Lung (tissue), 16 donors: Measurements from ENCODE around the gene FAP. TPM values are rescaled to one million over a fixed set of nuclear protein-coding genes. Genes with fewer than 3 reads are reported as not detected.

Experiments
- ATAC-seq: fragments of 200-7000 bp; cut with Tn5 transposase; one replicate; pipeline ENCODE4 v1.9.1; 2020; ENCODE audit warnings: moderate number of reproducible peaks; ENCODE audit not compliant: insufficient read depth, low FRiP score
- DNase-seq, 3 donors: peaks; one replicate each; pipeline ENCODE4 v3.0.0-alpha.2; 2013 to 2017
- H3K27ac ChIP-seq, 2 donors: one replicate each; pipeline ENCODE4 v1.5.1; 2013; ENCODE audit warnings: mild to moderate bottlenecking in 2 of 2, moderate library complexity in 2 of 2, control low read depth in 1 of 2, inconsistent platforms in 1 of 2, low read depth in 1 of 2, low read length in 1 of 2
- H3K27me3 ChIP-seq, 3 donors: one replicate each; pipeline ENCODE4 v1.5.1; 2013; ENCODE audit warnings: low read length in 2 of 3; ENCODE audit not compliant: control insufficient read depth in 3 of 3, insufficient read depth in 3 of 3
- H3K36me3 ChIP-seq, 4 donors: one replicate each; pipeline ENCODE4 v1.5.1; 2013; ENCODE audit warnings: low read length in 4 of 4, mild to moderate bottlenecking in 1 of 4, moderate library complexity in 1 of 4; ENCODE audit not compliant: control insufficient read depth in 4 of 4, insufficient read depth in 4 of 4
- H3K4me1 ChIP-seq, 5 donors: one replicate each; pipeline ENCODE4 v1.5.1; 2013; ENCODE audit warnings: low read length in 5 of 5, mild to moderate bottlenecking in 2 of 5, moderate library complexity in 1 of 5; ENCODE audit not compliant: control insufficient read depth in 5 of 5, insufficient read depth in 5 of 5
- H3K4me3 ChIP-seq: one replicate; pipeline ENCODE4 v1.5.1; 2013; ENCODE audit warnings: mild to moderate bottlenecking, control low read depth, moderate library complexity
- H3K9ac ChIP-seq, 2 donors: one replicate each; pipeline ENCODE4 v1.5.1; 2013; ENCODE audit warnings: low read length in 2 of 2, control low read depth in 1 of 2; ENCODE audit not compliant: insufficient read depth in 1 of 2
- H3K9me3 ChIP-seq, 4 donors: one replicate each; pipeline ENCODE4 v1.5.1; 2013; ENCODE audit warnings: low read length in 3 of 4, mild to moderate bottlenecking in 1 of 4, moderate library complexity in 1 of 4; ENCODE audit not compliant: control insufficient read depth in 4 of 4, insufficient read depth in 3 of 4
- CTCF ChIP-seq: IDR thresholded peaks from 2 replicates; pipeline ENCODE4 v1.5.1; 2012; ENCODE audit warnings: mild to moderate bottlenecking; ENCODE audit errors: control extremely low read depth, extremely low read depth
- WGBS, 2 donors: extraction: QIAGEN DNeasy Blood & Tissue Kit; methylation state at CpG; one replicate each; pipeline ENCODE4 v1.1.7; 2013; 5-methylcytosine and 5-hydroxymethylcytosine counted together
- long read RNA-seq, 5 donors: transcript quantifications; one replicate each; lab custom pipeline, GENCODE V29; 2026
- polyA plus RNA-seq, 2 donors: library from polyadenylated mRNA; stranded (reverse); fragments of 200-250 nt; gene quantifications; one replicate each; pipeline ENCODE4 v1.2.1, GENCODE V29; 2013
- total RNA-seq, 2 donors: library from RNA; depleted of rRNA in 1 of 2; stranded (reverse); fragments of >200 nt in 1 of 2; gene quantifications; one replicate each; pipeline ENCODE4 v1.2.1, GENCODE V29; 2014 to 2021
- donor health status: control.
- donor health status: control.
- donor health status: Bipolar disorder and iron deficiency.
- donor health status: healthy.
- donor health status: DM: yes; HTN: yes; CAD: no.

FAP gene
- total RNA-seq (10 to 100 TPM in 1 of 2 donors, 1 to 10 TPM in 1; 6.7 to 24.6 TPM), polyA plus RNA-seq (1 to 10 TPM; 1.8 to 2.8 TPM)
- long read RNA-seq, donor 1, partial matches to known transcripts = 0 of 7 reads
- long read RNA-seq, donor 1, other reads (novel, unspliced or antisense) = 0 of 7 reads
- long read RNA-seq, donor 2 = 0 reads
- long read RNA-seq, donor 3, partial matches to known transcripts = 0 of 2 reads
- long read RNA-seq, donor 3, other reads (novel, unspliced or antisense) = 0 of 2 reads
- long read RNA-seq, donor 4, partial matches to known transcripts = 0 of 1 reads
- long read RNA-seq, donor 4, other reads (novel, unspliced or antisense) = 0 of 1 reads
- long read RNA-seq, donor 5, partial matches to known transcripts = 0 of 1 reads
- long read RNA-seq, donor 5, other reads (novel, unspliced or antisense) = 0 of 1 reads

- H3K27me3 ChIP-seq = no peaks in the 10 kb centered on the region
- no peak for ATAC-seq
- H3K36me3 ChIP-seq = peaks cover 0 to 7% (median 0%) of the 10 kb centered on the region in 4 donors
- peaks cover 0 to 9% (median 0%) of the 10 kb centered on the region in 5 donors for H3K4me1 ChIP-seq
- TF ChIP-seq CTCF = no peak
- peak within 1 kb of the TSS in 1 of 2 donors; percentile 65 for H3K9ac ChIP-seq
- H3K9me3 ChIP-seq = no peaks in the 10 kb centered on the region
- H3K27ac ChIP-seq = peak within 1 kb of the TSS in 1 of 2 donors; percentile 45
- WGBS, 2 donors = 68 to 80% methylated on average over 6 of the region's 6 CpGs
- DNase-seq = peak; percentile 41 to 91 (median 89)
- H3K4me3 ChIP-seq = no peak within 1 kb of the TSS
These were observed at the start of gene FAP for GRCh38 chr2:162243294-162243693. TSS of gene FAP (minus strand) at chr2:162243445. CDS start at chr2:162243327, 118 bp downstream.

- no peak for TF ChIP-seq CTCF
- H3K9me3 ChIP-seq = no peaks in the 10 kb centered on the region
- ATAC-seq (no peak), DNase-seq (no peak)
- 74 to 87% methylated on average over 3 of the region's 3 CpGs for WGBS, 2 donors
- no peak overlapping the region for H3K4me3 ChIP-seq
- H3K4me1 ChIP-seq = no peaks in the 10 kb centered on the region
- no peaks in the 10 kb centered on the region for H3K27me3 ChIP-seq
- H3K9ac ChIP-seq = no peak overlapping the region
- no peak overlapping the region for H3K27ac ChIP-seq
- peaks cover 0 to 5% (median 0%) of the 10 kb centered on the region in 4 donors for H3K36me3 ChIP-seq
These were observed 48.5 kb upstream of the FAP start for GRCh38 chr2:162291748-162292147.

GRCh38 chr2:162282765-162283425 is 39.6 kb upstream of the FAP start:
- ATAC-seq = no peak
- 71 to 83% methylated on average over 4 of the region's 4 CpGs for WGBS, 2 donors
- Histone ChIP-seq H3K4me3 (no peak overlapping the region), H3K27me3 (no peaks in the 10 kb centered on the region), H3K27ac (no peak overlapping the region), H3K4me1 (no peaks in the 10 kb centered on the region), H3K9ac (no peak overlapping the region), H3K36me3 (peaks cover 0 to 13% (median 3%) of the 10 kb centered on the region in 4 donors), H3K9me3 (no peaks in the 10 kb centered on the region)
- TF ChIP-seq CTCF = no peak
- no peak for DNase-seq
